CD4-positive, alpha-beta T cell treated with Interleukin-4 for 1 hour (primary cell): ENCODE measurements around the gene GALT.

Experiments
- DNase-seq, 2 donors: peaks; one replicate each; pipeline ENCODE4 v3.0.0-alpha.2; 2020 to 2022

The GALT gene

DNA sequence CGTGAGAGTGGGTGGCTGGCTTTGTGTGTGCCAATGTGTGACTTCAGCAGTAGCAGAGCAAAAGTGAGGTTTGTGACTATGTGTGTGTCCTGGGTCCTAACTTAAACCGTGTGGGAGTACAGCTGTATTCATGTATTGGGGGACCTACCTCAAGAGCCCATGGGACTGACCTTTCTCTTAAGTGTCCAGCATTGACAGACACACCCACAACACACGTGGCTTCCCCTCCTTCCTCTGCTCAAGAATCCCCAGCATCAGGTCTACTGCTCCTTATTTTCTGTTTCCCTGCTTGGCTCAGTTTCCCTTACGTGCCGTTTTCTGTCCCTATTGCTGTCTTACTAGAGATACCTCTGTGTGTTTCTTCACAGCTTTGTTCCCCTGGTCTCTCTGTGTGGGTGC is 6.1 kb downstream of the GALT start:
- DNase-seq, result no peak

DNA sequence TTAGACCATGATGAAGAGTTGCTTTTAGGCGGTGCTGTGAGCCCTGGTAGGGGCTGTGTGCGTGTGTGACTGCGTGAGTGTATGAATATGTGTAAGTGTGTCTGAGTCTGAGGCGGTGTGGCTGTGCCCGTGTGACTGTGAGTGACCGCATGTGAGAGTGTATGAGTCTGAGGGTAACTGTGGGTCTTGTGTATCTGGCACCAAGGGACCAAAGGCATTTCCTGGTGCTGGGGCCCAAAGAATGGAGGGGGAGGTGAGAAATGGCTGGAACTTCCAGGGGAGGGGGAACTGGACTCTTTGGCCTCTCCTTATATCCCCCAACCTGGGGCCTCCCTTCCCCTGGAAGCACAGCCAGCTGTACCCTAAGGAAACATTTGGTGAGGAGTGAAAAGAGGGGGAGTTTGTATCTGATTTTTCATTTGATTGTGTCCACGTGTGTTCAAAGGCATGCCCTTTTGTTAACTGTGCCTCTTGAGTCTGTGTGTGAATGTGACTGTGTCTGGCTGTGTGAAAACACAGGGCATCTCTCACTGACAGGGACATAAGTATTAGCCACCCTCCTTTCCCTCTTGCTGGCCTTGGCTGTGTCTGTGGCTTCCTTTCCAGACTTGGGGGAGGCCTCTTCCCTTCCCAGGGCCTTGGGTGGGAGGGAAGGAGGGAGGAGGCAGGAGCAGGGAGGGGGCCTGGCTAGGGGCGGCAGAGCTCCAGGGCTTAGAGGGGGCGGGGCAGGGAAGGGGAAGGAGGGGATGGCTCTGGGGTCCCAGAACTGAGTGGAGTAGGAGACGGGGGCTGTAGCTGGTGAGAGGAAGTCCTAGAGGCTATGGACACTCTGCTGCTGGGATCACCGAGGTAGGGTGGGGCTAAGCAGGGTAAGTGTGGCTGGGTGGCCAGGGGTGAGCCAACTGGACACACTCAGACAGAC is 6.9 kb downstream of the GALT start:
- no peak for DNase-seq

DNA sequence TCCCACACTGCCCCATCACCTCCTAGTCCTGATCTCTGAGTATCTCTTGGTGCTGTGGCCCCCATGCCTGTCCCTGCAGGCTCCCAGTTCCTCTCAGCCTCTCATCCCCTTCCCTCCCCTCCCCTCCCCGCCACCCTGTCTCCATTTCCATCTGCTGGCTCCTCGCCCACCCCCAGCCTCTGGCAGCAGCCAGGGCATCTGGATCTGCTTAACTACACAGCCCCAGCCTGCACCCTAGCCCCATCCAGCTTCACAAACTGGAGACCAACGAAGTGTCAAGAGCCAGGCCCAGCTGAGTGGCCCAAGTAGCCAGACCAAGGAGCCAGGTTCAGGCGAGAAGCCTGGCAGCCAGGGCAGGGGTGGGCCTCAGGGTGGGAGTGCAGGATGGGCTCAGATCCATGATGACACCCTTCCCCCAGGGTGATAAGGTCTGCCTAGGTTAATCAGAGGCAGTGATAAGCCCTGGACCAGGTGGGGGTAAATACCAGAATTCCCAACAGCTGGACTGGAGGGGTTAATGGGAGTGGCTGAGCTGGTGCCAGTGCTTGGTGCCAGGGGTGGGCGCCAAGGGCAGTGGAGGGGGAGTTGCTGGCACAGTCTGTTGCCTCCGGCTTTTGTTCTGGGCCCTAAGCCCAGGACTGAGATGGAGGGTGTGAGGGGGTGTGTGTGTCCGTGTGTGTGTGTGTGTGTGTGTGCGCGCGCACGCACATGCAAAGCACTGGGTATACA is 8.0 kb downstream of the GALT start:
- no peak for DNase-seq

DNA sequence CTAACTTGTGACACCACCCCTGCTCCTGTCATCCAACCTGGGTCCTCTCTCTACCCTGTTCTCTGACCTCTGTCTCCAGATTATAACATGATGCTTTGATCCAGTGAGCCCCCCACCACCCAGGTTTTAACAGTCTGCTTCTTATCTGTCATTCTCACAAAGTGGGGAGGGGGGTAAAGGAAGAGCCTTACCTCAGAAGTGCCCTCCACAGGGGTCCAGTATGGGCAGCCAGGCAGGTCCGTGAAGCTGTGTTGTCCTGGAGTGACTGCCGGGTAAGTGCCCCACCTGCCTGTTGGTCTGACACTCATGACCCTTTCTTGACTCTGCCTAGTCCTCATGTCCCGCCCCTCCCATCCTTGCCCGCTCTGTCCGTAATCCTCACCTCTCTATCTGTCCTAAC is 8.9 kb downstream of the GALT start:
- no peak for DNase-seq

DNA sequence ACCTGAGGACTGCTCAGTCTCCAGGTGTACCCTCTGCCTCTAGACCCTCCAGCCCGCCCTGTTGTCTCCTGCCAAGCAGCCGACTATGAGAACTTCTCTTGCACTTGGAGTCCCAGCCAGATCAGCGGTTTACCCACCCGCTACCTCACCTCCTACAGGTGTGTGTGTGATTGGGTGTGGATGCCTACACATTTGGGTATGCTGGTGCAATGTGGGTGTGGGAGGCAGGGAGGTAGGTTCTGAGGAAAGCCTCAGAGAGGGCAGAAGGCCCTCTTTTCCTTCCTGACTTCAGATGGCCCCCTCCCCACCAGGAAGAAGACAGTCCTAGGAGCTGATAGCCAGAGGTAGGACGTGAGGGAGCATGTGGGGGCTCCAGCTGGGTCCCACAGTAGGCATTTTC is 10.5 kb downstream of the GALT start:
- no peak for DNase-seq

DNA sequence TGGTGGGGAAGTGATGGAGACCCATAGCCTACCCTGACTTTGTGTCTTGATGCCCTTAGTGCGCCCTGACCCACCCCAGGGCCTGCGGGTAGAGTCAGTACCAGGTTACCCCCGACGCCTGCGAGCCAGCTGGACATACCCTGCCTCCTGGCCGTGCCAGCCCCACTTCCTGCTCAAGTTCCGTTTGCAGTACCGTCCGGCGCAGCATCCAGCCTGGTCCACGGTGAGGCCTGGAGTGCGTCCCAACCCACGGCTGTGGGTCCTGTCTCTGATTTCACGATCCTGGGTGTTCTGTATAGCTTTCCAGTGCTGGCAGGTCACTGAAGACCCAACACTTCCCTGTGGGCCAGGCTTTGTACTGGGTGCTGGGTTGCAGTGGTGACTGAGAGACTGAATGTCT is 12.0 kb downstream of the GALT start:
- DNase-seq, result no peak

DNA sequence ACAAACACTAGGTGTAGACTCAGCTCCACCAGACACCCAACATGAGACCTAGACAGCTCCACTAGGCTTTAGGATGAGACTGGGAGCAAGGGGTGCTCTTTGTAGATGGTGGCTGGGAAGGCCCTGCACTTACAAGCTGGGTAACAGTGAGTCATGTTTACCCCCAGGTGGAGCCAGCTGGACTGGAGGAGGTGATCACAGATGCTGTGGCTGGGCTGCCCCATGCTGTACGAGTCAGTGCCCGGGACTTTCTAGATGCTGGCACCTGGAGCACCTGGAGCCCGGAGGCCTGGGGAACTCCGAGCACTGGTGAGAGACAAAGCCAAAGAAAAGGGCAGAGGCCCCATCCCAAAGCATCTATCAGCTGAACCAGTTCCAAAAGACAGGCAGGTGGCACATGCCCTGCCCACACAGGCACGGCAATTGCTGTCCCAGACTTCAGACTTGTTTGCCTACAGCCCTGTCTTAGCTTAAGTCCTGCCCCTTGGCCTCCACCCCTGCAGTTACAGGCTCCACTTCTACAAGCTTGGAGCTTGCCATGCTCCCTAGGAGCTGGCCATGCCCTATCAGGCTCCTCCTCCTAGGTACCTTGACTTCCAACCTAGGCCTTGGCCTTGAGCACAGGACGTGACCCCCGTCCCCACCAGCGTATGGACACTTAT is 13.2 kb downstream of the GALT start:
- DNase-seq, result no peak

DNA sequence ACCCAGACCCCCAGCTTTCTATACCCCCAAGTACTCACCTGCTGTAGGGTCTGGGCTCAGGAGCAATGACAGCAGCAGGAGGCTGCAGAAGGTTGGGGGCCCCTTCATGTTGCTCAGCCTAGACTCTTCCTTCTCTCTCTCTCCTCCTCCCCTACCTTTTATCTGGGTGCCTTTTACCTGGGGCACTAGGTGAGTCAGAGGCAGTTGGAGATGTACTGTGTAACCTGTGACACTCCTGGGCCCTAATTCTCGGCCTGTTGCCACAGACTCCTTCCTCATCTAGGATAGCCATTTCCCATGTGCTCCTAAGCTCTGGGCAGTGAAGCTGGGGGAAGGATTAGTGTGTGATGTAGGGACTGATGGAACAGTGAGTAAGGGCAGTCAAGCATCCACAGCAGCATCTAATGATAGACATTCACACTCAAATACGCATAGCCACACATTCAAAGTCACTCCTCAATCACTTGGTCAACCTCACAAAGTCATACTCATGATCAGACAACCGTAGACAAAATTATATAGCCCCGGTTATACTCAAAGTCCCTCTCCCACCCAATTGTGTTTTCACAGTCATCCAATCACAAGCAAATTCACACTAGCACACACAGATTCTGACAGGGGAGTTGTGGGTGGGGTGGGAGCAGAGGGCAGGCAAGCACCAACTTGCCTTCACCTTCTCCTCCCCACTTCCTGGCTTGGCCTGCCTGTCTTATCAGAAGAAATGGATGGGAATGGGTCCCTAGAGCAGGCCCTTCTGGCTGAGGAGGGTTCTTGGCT is 16.2 kb downstream of the GALT start, which contains the start of gene CCL27:
Gene CCL27 (minus strand): TSS at position 132 of the 777 bp plus-strand sequence. CDS start 24 bp downstream, at position 108.
- no peak for DNase-seq

DNA sequence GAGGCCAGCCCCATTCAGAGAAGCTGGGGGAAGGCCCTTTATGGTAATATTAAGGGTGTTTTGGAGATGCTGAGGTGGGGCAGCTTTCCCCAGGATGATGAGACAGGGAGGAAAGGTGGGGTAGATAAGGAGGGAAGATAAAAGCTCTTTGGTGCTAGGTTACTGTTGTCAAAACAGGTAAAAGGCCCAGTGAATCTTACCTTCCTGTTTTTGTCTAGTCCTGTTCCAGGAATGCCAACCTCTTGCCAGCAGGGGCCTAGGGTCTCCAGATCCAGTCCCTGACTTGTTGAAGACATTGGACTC is 16.8 kb downstream of the GALT start:
- peak; percentile 50 to 82 for DNase-seq

DNA sequence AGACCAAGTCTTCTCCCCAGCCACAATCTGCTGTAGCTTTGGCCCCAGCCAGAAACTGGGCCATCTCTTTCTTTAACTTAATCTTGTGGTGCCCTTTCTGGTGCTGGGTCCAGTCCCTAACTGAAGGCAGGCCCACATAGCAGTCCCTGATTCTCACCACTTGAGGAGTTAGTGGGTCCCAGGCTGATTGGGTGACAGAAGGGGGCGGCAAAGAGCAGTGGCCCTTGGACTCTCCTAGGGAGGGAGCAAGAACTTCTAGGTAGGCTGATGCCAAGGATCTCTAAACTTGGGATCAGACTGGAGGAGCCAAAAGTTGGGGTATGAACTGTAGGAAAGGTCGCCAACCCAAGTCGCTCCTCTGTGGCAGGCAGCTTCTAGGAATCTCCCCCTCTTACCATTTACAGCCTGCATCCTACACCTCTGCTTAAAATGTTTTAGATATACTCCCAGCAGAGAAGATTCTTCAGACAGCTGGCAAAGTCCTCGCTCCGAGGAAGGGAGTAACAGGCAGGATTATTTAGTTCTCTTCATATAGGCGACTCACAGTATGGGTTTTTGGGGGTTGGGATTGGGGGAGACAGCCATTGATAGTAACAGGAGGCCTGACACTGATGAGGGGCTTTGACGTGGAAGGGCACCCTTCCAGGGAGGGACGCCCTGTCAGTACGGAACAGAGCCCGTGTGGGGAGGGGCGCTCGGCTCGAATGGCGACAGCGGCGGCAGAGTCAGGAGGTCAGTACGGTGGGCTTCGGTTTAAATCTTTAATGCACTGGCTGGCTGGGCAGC is 18.0 kb downstream of the GALT start:
- DNase-seq, result peak; percentile 78 to 84

DNA sequence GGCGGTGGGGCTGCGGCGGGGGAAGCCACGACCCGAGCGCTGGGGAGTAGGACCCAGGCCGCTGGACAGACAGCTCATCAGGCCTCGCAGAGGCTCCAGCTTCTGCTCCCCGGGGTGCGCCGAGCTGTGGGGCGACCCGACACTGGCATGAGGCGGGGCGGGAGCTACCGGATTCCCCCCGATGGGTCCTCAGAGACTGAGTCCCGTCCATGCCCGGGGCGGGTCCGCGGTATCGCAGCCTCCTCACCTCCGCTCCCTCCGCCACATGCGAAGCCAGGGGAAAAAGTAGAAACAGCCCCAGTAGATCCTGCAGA is 18.5 kb downstream of the GALT start:
- no peak for DNase-seq

DNA sequence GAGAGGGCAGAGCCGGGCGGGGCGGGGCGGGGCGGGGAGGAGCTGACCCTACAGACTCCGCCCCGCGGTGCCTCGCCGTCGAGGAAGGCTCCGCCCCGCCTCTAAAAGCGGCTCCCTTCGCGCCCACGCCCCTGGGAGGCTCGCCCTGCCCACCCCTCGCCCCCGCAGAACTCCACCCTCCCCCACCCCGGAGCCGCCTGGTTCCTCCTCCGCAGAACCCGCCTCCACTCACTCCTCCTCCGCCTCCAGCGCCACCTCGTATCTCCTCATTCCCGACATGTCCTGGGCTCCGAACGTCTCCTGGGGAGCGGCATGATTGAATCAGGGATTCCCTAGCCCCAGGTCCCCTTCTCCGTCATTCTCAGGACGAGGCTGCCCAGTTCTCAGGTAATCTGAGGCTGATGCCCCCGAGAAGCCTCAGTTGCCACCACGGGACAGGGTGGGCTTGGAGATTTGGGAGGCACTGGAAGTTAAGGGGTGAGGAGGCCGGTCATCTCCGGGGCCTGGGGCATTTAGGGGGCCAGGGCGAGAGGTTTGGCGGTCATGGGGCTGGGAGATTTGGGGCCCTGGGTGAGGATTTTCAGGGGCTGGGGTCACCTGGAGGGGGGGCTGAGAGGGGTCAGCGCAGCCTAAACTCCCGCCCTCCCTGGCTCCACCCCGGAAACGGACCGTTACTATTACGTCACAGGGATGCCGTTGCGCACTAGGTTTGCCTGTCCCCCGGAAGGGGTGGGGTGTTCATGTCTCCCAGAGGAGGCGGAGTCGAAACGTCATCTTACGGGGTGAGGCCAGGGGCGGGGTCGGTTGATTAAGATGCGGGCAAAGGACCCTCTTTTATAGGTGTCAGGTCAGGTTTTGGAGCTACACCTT is 19.1 kb downstream of the GALT start:
- DNase-seq, result peak; percentile 93 to 94

DNA sequence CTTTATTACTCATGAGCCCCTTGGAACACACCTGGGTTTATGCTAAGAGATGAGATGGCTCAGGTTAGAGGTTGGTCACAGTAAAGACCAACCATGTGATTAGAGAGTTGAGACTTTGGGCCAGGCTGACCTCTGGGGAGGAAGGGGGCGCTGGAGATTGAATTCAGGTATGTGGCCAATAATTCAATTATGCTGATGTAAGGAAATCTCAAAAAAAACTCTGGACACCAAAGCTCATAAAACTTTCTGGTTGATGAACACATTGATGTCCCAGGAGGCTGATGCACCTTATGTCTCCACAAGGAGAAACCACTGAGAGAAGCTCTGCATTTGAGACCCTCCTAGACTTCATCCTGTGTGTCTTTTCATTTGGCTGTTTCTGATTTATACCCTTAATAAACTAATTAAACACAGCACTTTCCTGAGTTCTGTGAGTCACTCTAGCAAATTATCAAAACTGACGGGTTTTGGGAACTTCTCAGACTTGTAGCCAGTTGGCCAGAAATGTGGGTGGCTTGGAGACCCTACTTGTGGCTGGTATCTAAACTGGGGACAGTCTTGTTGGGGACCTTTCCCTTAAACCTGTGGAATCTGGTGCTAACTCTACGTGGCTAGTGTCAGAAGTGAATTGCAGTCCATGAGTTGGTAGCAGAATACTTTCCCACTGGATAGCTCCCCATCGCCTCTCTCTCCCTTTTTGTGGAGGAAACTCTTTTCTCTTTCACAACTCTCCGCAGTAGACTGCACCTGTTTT is 23.5 kb downstream of the GALT start:
- no peak for DNase-seq

DNA sequence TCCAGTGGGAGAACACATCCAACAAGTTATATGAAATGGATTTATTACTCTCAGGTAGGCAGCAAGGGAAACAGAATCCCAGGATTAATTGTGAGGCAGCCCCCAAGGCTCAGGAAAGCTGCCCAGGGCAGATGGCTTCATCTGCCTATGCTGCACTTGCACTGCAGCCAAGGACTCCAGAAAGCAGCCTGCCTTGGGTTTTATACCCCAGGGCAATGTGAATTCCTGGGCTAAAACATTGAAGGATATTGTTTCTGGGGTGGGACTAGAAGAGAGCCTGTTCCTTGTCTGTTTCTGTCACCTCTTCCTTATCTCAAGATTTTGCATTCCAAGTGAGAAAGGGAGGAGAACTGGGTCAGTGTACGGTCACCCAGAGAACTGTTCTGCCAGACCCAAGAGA is 24.8 kb downstream of the GALT start:
- DNase-seq, result no peak

DNA sequence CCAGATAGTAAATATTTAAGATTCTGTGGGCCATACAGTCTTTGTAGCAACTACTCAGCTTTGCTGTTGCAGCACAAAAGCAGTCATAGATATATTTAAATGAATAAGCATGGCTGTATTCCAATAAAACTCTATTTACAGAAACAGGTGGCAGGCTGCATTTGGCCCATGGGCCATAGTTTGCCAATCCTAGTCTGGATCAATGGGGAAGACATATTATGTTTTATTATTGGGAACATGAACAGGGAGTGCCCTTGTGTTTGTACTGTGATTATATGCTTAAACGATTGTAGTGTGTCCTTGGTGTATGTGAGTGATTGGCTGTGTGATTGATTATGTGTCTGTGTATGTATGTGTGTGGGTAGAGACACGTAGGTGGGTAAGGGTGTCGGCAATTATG is 28.0 kb downstream of the GALT start:
- no peak for DNase-seq

DNA sequence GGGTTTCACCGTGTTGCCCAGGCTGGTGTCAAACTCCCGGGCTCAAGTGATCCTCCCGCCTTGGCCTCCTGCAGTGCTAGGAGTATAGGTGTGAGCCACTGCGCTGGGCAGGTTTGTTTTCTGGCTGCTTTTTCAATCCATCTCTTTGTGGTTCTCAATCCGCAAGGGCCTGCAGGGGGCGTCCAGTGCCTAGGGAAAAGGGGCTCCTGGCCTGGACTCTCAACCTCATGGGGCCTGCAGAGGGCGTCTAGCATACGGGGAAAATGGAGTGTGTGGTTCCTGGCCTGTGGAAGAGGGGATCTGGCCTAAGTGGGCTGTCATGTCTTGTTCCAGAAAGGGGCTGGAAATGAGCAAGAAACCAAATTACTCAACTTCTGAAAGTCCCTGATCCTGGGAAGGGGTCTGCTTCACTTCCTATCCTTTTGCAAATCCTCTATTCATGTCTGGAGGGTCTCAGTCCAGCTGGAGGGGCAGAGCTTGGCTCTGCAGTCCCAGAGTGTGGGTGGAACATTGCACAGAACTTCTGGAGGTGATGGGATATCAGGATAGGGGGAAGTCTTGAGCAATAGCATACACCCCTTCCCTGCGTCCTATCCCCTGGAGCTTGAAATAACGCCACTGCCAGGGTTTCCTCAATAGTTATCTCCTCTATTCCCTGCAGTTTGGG is 28.7 kb downstream of the GALT start:
- peak; percentile 54 to 60 for DNase-seq

DNA sequence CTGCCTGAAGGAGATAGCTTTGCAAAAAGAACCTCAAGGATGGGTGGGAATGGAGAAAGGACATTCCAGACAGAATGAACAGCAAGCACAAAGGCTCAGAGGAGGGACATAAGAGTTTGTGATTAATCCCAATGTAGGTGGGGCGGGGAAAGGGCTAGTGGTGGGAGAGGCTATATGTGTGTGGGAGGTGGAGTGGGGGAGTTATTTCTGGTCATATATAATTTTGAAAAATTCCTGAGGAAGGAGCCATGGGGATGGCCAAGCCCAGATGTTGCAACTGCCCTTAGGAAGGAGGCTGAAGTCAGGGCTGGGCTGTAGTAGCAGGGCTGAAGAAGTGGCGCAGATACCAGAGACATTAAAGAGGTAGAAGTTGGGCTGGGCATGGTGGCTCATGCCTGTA is 29.4 kb downstream of the GALT start:
- DNase-seq, result no peak

DNA sequence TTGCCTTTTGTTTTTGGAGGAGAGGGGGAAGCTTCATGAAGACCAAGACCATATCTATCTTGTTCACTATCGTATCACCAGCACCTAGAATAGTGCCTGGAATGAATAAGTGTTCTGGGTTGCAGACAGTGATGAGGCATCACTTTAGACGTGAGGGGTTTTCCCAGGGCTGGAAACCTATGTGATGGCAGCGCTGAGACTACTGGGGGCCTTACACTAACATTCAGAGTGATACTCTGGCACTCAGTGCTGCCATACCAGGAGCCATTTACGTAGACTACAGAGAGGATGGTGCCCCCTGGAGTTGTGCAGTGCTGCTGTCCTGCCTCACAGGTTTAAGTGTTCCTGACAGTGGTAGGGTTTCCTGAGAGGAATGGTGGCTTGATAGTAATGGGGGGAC is 37.7 kb downstream of the GALT start:
- no peak for DNase-seq

DNA sequence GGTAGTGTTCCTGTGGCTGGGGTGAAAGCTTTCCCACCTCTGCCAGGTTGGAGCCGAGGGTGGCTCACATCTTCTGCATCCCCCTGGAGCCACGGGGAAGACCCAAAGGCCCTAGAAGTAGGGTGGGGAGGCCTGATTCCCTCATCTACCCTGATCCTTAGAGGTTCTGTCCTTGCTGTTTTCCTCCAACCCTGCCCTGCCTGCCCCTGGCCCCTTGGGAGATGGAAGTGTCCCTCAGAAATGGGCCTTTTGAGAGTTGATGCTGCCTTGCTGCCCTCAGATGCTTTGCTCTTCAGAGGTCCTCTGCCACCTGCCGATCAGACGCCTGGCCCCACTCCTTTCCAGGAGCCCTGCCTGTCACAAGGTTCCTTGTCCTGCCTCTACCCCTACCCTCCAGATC is 38.3 kb downstream of the GALT start:
- DNase-seq, result no peak

DNA sequence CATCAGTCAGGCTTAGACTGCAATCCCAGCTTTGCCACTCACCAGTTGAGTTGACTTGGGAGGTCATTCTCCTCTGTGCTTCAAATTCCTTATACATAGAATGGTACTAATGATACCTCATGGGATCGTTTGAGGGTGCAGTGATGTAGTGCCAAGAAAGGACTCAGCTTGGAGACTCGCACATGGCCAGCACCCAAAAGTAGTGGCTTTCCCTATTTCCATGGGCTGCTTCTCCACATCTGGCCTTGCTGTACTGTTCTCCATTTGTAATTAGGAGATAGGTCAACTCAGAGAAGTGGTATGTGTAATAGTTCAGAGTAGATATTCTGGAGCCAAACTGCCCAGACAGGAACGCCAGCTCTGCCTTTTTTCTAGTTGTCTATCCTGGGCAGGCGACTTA is 39.1 kb downstream of the GALT start:
- no peak for DNase-seq
